IMR-90 (cell line): ENCODE data around the gene SMG1. TPM values are rescaled to one million over a fixed set of nuclear protein-coding genes. Genes with fewer than 3 reads are reported as not detected.

Experiments
- ATAC-seq: fragments of 200-7000 bp; cut with Tn5 transposase; 2 replicates; pipeline ENCODE4 v1.9.1; 2020; ENCODE audit warnings: low read depth, mild to moderate bottlenecking, moderate library complexity
- BruUV-seq: library from RNA; stranded (reverse); fragments of 400-500 nt; replicated peaks from 2 replicates; lab custom pipeline; 2021; lab: Mats Ljungman, UMichigan
- CTCF ChIA-PET: fragments of 300-600 bp; formaldehyde crosslinking; extraction: SDS; loops from one replicate; lab custom pipeline; 2021; ENCODE audit warnings: antibody characterized with exemption; lab: Yijun Ruan, JAX
- POLR2A ChIA-PET: fragments of 300-600 bp; sonication (Branson Sonifier 250); formaldehyde crosslinking; loops from one replicate; lab custom pipeline; 2022; ENCODE audit warnings: antibody characterized with exemption; ENCODE audit not compliant: unreplicated experiment; lab: Charles Lee
- DNase-seq: peaks from one replicate; pipeline ENCODE4 v3.0.0; 2013
- H2AFZ ChIP-seq: replicated peaks from 2 replicates; pipeline ENCODE3; 2013; ENCODE audit warnings: low read length, mild to moderate bottlenecking; ENCODE audit not compliant: poor library complexity
- H2AK5ac ChIP-seq: 2 replicates; pipeline ENCODE4 v1.6.1; 2013; ENCODE audit warnings: low read depth, low read length, inconsistent platforms
- H2AK9ac ChIP-seq: replicated peaks from 2 replicates; pipeline ENCODE3; 2013; ENCODE audit warnings: mild to moderate bottlenecking, low read depth, low read length, moderate library complexity; ENCODE audit not compliant: poor library complexity
- H2BK120ac ChIP-seq: 2 replicates; pipeline ENCODE4 v1.6.1; 2013; ENCODE audit warnings: low read depth, low read length, inconsistent platforms
- H2BK15ac ChIP-seq: 3 replicates; pipeline ENCODE4 v1.6.1; 2013; ENCODE audit warnings: low read depth, low read length, inconsistent platforms
- H2BK20ac ChIP-seq: 2 replicates; pipeline ENCODE4 v1.6.1; 2013; ENCODE audit warnings: low read depth, mild to moderate bottlenecking, inconsistent platforms, low read length, moderate library complexity
- H2BK5ac ChIP-seq: 2 replicates; pipeline ENCODE4 v1.6.1; 2013; ENCODE audit warnings: mild to moderate bottlenecking, low read depth, low read length, inconsistent platforms; ENCODE audit not compliant: poor library complexity, severe bottlenecking
- H3K14ac ChIP-seq: replicated peaks from 2 replicates; pipeline ENCODE4 v1.6.1; 2013; ENCODE audit warnings: low read depth, low read length, inconsistent platforms
- H3K18ac ChIP-seq: 2 replicates; pipeline ENCODE4 v1.6.1; 2013; ENCODE audit warnings: low read depth, low read length, control low read depth
- H3K23ac ChIP-seq: 2 replicates; pipeline ENCODE4 v1.6.1; 2013; ENCODE audit warnings: low read depth, low read length, inconsistent platforms
- H3K27ac ChIP-seq: 2 replicates; pipeline ENCODE4 v1.5.1; 2013; ENCODE audit warnings: mild to moderate bottlenecking, control low read depth, low read length; ENCODE audit not compliant: insufficient read depth
- H3K27me3 ChIP-seq: 2 replicates; pipeline ENCODE4 v1.6.1; 2013; ENCODE audit warnings: low read length; ENCODE audit not compliant: control insufficient read depth, insufficient read depth
- H3K36me3 ChIP-seq: 2 replicates; pipeline ENCODE4 v1.6.1; 2013; ENCODE audit warnings: low read length, mixed read lengths; ENCODE audit not compliant: control insufficient read depth, insufficient read depth
- H3K4ac ChIP-seq: 2 replicates; pipeline ENCODE4 v1.6.1; 2013; ENCODE audit warnings: low read depth, low read length, inconsistent platforms
- H3K4me1 ChIP-seq: 2 replicates; pipeline ENCODE4 v1.6.1; 2013; ENCODE audit warnings: low read length, mixed read lengths; ENCODE audit not compliant: control insufficient read depth, insufficient read depth
- H3K4me2 ChIP-seq: 2 replicates; pipeline ENCODE4 v1.6.1; 2013; ENCODE audit warnings: low read depth, mild to moderate bottlenecking, control low read depth, low read length, moderate library complexity
- H3K4me3 ChIP-seq: 2 replicates; pipeline ENCODE4 v1.5.1; 2013; ENCODE audit warnings: low read depth, mild to moderate bottlenecking, control low read depth, low read length, moderate library complexity; ENCODE audit not compliant: insufficient read depth
- H3K56ac ChIP-seq: 2 replicates; pipeline ENCODE4 v1.6.1; 2013; ENCODE audit warnings: low read length, inconsistent platforms; ENCODE audit not compliant: insufficient read depth; ENCODE audit errors: extremely low read depth
- H3K79me1 ChIP-seq, 2 experiments: 2 replicates each; pipeline ENCODE4 v1.6.1; 2013; ENCODE audit warnings: low read length in 2 of 2, inconsistent platforms in 1 of 2, low read depth in 1 of 2
- H3K9ac ChIP-seq: 2 replicates; pipeline ENCODE4 v1.6.1; 2013; ENCODE audit warnings: low read depth, low read length, control low read depth
- H3K9me1 ChIP-seq: 2 replicates; pipeline ENCODE4 v1.6.1; 2013; ENCODE audit warnings: low read length, inconsistent platforms; ENCODE audit not compliant: insufficient read depth
- H3K9me3 ChIP-seq: 2 replicates; pipeline ENCODE4 v1.6.1; 2013; ENCODE audit warnings: low read length; ENCODE audit not compliant: control insufficient read depth, insufficient read depth
- H4K20me1 ChIP-seq: 2 replicates; pipeline ENCODE4 v1.6.1; 2013; ENCODE audit warnings: low read length, inconsistent platforms; ENCODE audit not compliant: insufficient read depth
- H4K5ac ChIP-seq: 2 replicates; pipeline ENCODE4 v1.6.1; 2013; ENCODE audit warnings: mild to moderate bottlenecking, low read depth, low read length, control low read depth
- H4K8ac ChIP-seq, 2 experiments: 2 replicates each; pipeline ENCODE4 v1.6.1; 2013; ENCODE audit warnings: low read depth in 2 of 2, low read length in 2 of 2, control low read depth in 1 of 2, inconsistent platforms in 1 of 2
- H4K91ac ChIP-seq: 2 replicates; pipeline ENCODE4 v1.6.1; 2013; ENCODE audit warnings: low read depth, low read length, inconsistent platforms; ENCODE audit not compliant: insufficient read depth
- BHLHE40 ChIP-seq: fragments of 150-350 bp; IDR thresholded peaks from 2 replicates; pipeline ENCODE4 v1.6.1; 2016; ENCODE audit warnings: mild to moderate bottlenecking, low read depth, low read length
- CEBPB ChIP-seq: IDR thresholded peaks from 2 replicates; pipeline ENCODE4 v1.6.1; 2012; ENCODE audit warnings: low read depth, low read length, improper control_type of control experiment
- CHD1 ChIP-seq: IDR thresholded peaks from 2 replicates; pipeline ENCODE4 v1.6.1; 2012; ENCODE audit warnings: low read depth, low read length, improper control_type of control experiment
- FOS ChIP-seq: fragments of 150-350 bp; IDR thresholded peaks from 2 replicates; pipeline ENCODE4 v1.6.1; 2016; ENCODE audit warnings: low read depth, low read length
- MAFK ChIP-seq: IDR thresholded peaks from 2 replicates; pipeline ENCODE4 v1.6.1; 2012; ENCODE audit warnings: low read depth, low read length, improper control_type of control experiment
- MAZ ChIP-seq: IDR thresholded peaks from 2 replicates; pipeline ENCODE4 v1.6.1; 2012; ENCODE audit warnings: low read depth, mild to moderate bottlenecking, low read length, improper control_type of control experiment, moderate library complexity, borderline replicate concordance
- MXI1 ChIP-seq: IDR thresholded peaks from 2 replicates; pipeline ENCODE4 v1.6.1; 2012; ENCODE audit warnings: low read depth, mild to moderate bottlenecking, low read length, moderate library complexity, borderline replicate concordance
- NFE2L2 ChIP-seq: fragments of 150-350 bp; IDR thresholded peaks from 2 replicates; pipeline ENCODE4 v1.6.1; 2016; ENCODE audit warnings: low read depth, mild to moderate bottlenecking, low read length
- POLR2A ChIP-seq: IDR thresholded peaks from 2 replicates; pipeline ENCODE4 v1.6.1; 2012; ENCODE audit warnings: mild to moderate bottlenecking, low read depth, low read length
- RAD21 ChIP-seq: IDR thresholded peaks from 2 replicates; pipeline ENCODE4 v1.6.1; 2012; ENCODE audit warnings: low read length, improper control_type of control experiment
- RCOR1 ChIP-seq: IDR thresholded peaks from 2 replicates; pipeline ENCODE4 v1.6.1; 2012; ENCODE audit warnings: mild to moderate bottlenecking, low read length, improper control_type of control experiment; ENCODE audit not compliant: insufficient replicate concordance
- RFX5 ChIP-seq: IDR thresholded peaks from 2 replicates; pipeline ENCODE4 v1.8.0; 2012; ENCODE audit warnings: low read depth, mild to moderate bottlenecking, low read length, moderate library complexity
- SMC3 ChIP-seq: fragments of 150-350 bp; IDR thresholded peaks from 2 replicates; pipeline ENCODE4 v1.6.1; 2016; ENCODE audit warnings: low read depth, mild to moderate bottlenecking, antibody characterized with exemption, low read length, moderate library complexity
- whole genome bisulfite sequencing, 2 experiments: methylation state at CpG; one replicate each; pipeline versions ENCODE4 v1.1.5 to v1.1.7; 2013; ENCODE audit warnings: missing lambda C conversion rate in 2 of 2; ENCODE audit not compliant: insufficient read length in 1 of 2; ENCODE audit errors: extremely low coverage in 2 of 2; 5-methylcytosine and 5-hydroxymethylcytosine counted together
- dilution Hi-C: fragments of 300-500 bp; cut with HindIII; formaldehyde crosslinking; loops from one replicate; pipeline ENCODE4 v1.14.3; 2018; ENCODE audit warnings: low sequenced_read_pairs; ENCODE audit not compliant: unreplicated experiment
- in situ Hi-C: fragments of 300-500 bp; cut with MboI; formaldehyde crosslinking; loops from 3 replicates; pipeline ENCODE4 v1.14.3; 2019; ENCODE audit warnings: low sequenced_read_pairs, inconsistent platforms, mixed read lengths
- intact Hi-C: fragments of 100-400 bp; cut with micrococcal nuclease; formaldehyde crosslinking; loops from 2 replicates; pipeline ENCODE4 v1.10.0; 2022
- polyA plus RNA-seq, 3 experiments: library from polyadenylated mRNA; depleted of rRNA; stranded (reverse); fragments of >200 nt; gene quantifications; 2 replicates each; pipeline ENCODE4 v1.2.3, GENCODE V29; 2012; ENCODE audit warnings: low replicate concordance in 1 of 3
- total RNA-seq: library from RNA; depleted of rRNA; stranded (reverse); fragments of >200 nt; gene quantifications from 2 replicates; pipeline ENCODE4 v1.2.3, GENCODE V29; 2012
- TF ChIP-seq, protein P1 (sequence below): conservative IDR thresholded peaks from 2 replicates; pipeline ENCODE4 v1.5.1; 2012; ENCODE audit warnings: mild to moderate bottlenecking, low read depth, low read length, improper control_type of control experiment
- TF ChIP-seq, protein P2 (sequence below): fragments of 150-350 bp; IDR thresholded peaks from 2 replicates; pipeline ENCODE4 v1.6.1; 2017; ENCODE audit warnings: mild to moderate bottlenecking, antibody characterized with exemption, low read length, low read depth
- TF ChIP-seq, protein P3 (sequence below): fragments of 150-350 bp; IDR thresholded peaks from 2 replicates; pipeline ENCODE4 v1.6.1; 2016; ENCODE audit warnings: low read depth, mild to moderate bottlenecking, low read length, moderate library complexity, borderline replicate concordance

SMG1 gene
- total and polyA plus RNA-seq, 2 of the 4 experiments (the other 2 are of a cell fraction), result 13.4 to 53.8 TPM

DNA sequence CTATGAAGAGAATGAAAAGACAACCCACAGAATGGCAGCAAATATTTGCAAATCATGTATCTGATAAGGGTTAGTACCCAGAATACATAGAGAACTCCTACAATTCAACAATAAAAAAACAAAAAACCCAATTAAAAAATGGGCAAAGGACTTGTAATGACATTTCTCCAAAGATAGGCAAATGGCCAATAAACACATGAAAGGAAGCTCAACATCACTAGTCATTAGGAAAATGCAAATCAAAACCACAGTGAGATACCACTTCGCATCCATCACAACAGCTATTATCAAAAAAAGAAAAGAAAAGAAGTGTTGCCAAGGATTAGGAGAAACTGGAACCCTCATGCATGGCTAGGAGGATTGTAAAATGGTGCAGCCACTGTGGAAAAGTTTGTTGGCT lies 79.8 kb downstream of the SMG1 start:
- peaks cover 13 to 15% of the 10 kb centered on the region in 2 experiments; a peak in 3 of 4 replicates for H3K79me1 ChIP-seq
- H3K4me1 ChIP-seq, result no peaks in the 10 kb centered on the region
- no peak overlapping the region for H2AK5ac ChIP-seq
- H3K4ac ChIP-seq, result no peak overlapping the region
- H2BK5ac ChIP-seq, result no peak overlapping the region
- no peak overlapping the region for H3K56ac ChIP-seq
- ChIA-PET CTCF (no interaction called here), POLR2A (no interaction called here)
- no peak for TF ChIP-seq MAFK
- TF ChIP-seq CHD1, result no peak
- TF ChIP-seq RCOR1, result no peak
- no peak for TF ChIP-seq CEBPB
- no peak for TF ChIP-seq MAZ
- no peak for TF ChIP-seq FOS
- TF ChIP-seq, protein P1, sequence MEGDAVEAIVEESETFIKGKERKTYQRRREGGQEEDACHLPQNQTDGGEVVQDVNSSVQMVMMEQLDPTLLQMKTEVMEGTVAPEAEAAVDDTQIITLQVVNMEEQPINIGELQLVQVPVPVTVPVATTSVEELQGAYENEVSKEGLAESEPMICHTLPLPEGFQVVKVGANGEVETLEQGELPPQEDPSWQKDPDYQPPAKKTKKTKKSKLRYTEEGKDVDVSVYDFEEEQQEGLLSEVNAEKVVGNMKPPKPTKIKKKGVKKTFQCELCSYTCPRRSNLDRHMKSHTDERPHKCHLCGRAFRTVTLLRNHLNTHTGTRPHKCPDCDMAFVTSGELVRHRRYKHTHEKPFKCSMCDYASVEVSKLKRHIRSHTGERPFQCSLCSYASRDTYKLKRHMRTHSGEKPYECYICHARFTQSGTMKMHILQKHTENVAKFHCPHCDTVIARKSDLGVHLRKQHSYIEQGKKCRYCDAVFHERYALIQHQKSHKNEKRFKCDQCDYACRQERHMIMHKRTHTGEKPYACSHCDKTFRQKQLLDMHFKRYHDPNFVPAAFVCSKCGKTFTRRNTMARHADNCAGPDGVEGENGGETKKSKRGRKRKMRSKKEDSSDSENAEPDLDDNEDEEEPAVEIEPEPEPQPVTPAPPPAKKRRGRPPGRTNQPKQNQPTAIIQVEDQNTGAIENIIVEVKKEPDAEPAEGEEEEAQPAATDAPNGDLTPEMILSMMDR, result no peak
- TF ChIP-seq RAD21, result no peak
- TF ChIP-seq, protein P2, sequence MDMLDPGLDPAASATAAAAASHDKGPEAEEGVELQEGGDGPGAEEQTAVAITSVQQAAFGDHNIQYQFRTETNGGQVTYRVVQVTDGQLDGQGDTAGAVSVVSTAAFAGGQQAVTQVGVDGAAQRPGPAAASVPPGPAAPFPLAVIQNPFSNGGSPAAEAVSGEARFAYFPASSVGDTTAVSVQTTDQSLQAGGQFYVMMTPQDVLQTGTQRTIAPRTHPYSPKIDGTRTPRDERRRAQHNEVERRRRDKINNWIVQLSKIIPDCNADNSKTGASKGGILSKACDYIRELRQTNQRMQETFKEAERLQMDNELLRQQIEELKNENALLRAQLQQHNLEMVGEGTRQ, result no peak
- no peak for TF ChIP-seq SMC3
- TF ChIP-seq RFX5, result no peak
- TF ChIP-seq POLR2A, result no peak
- TF ChIP-seq MXI1, result no peak
- TF ChIP-seq, protein P3, sequence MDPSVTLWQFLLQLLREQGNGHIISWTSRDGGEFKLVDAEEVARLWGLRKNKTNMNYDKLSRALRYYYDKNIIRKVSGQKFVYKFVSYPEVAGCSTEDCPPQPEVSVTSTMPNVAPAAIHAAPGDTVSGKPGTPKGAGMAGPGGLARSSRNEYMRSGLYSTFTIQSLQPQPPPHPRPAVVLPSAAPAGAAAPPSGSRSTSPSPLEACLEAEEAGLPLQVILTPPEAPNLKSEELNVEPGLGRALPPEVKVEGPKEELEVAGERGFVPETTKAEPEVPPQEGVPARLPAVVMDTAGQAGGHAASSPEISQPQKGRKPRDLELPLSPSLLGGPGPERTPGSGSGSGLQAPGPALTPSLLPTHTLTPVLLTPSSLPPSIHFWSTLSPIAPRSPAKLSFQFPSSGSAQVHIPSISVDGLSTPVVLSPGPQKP, result no peak
- no peak for TF ChIP-seq NFE2L2
- no peak for TF ChIP-seq BHLHE40
- DNase-seq (no peak), ATAC-seq (no peak)
- no peak overlapping the region for H4K91ac ChIP-seq
- dilution Hi-C loops, result no loop called here
- H2BK20ac ChIP-seq, result no peak overlapping the region
- no peaks in the 10 kb centered on the region for H3K27me3 ChIP-seq
- H2AK9ac ChIP-seq, result no peak overlapping the region
- H3K4me3 ChIP-seq, result no peak overlapping the region
- no peak overlapping the region for H3K14ac ChIP-seq
- BruUV-seq, result no TSS peak
- H4K5ac ChIP-seq, result no peak overlapping the region
- H3K36me3 ChIP-seq, result peaks cover 42% of the 10 kb centered on the region
- H3K9me1 ChIP-seq, result no peaks in the 10 kb centered on the region
- in situ Hi-C loops, result no loop called here
- H4K20me1 ChIP-seq, result no peaks in the 10 kb centered on the region
- no peak overlapping the region for H3K23ac ChIP-seq
- no peak overlapping the region for H3K27ac ChIP-seq
- H4K8ac ChIP-seq, result no peak overlapping the region
- intact Hi-C loops, result no loop called here
- H3K9me3 ChIP-seq, result no peaks in the 10 kb centered on the region
- no peak overlapping the region for H3K4me2 ChIP-seq
- WGBS, 2 experiments, result no CpG with 5 or more reads among the region's 1 CpG
- H2AFZ ChIP-seq, result no peak overlapping the region
- no peak overlapping the region for H2BK120ac ChIP-seq
- H2BK15ac ChIP-seq, result no peak overlapping the region
- no peak overlapping the region for H3K18ac ChIP-seq
- H3K9ac ChIP-seq, result no peak overlapping the region
